HL-60/S4 treated with retinoic acid at 250 ng/mL for 4 days and 3 days (cell line): ENCODE measurements around the gene DUSP11.
"Not testable (repeated sequence)": the region's sequence is repeated elsewhere in the genome, so short reads cannot be mapped to it uniquely, and the experiment has no call there.

ENCODE experiments used
- in situ Hi-C: fragments of 300-500 bp; cut with MboI; formaldehyde crosslinking; loops from 2 replicates; pipeline ENCODE4 v1.7.0; 2022; ENCODE audit warnings: low sequenced_read_pairs

The DUSP11 gene

DNA sequence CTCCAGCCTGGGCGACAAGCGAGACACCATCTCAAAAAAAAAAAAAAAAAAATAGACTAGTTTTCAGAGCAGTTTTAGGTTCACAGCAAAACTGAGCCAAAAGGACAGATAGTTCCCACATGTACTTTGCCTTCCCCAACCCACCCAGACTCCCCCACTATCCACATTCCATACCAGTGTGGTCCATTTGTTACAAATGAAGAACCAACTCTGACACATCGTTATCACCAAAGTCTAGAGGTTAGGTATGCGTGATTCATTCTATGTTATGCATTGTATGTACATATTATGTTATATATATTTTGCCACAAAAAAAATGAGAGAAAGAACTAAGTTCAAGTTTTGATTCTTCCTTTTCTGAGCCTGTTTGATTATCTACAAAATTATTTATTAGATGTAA is 3.5 kb downstream of the DUSP11 start:
- in situ Hi-C loops: no loop called here

DNA sequence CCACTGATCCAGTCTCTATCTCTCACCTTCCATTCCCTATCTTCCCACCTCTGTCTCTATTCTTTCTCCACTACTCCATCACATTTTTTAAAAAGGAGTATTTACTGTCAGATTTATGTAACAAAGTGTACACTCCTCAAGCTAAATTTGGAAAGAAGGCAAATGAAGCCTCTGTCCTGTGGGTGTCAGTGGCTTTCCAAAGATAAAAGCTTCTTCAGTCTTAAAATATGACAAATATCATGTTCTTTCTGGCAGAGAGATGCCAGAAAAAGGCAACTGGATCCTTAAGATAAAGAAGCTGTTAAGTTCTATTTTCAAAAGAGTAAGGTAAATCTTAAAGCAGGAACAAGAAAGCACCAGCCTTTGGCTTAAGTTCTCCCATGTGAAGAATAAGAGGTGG is 7.1 kb downstream of the DUSP11 start:
- in situ Hi-C loops: no loop called here

DNA sequence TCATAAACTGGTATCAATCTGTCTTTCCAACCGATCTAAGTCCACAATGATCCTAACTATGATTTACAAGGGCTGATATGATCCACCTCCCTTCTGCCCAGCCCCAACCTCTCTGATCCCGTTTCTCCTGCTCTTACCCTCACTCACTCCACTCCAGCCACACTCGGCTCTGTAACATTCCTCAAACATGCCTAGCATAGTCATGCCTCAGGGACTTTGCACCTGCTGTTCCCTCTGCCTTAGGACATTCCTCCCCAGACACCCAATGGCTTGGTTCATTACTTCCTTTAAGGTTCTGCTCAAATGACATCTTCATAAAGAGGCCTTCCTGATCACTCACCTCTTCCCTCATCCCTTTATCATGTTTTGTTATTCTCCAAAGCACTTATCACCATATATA is 9.2 kb downstream of the DUSP11 start:
- in situ Hi-C loops: no loop called here

DNA sequence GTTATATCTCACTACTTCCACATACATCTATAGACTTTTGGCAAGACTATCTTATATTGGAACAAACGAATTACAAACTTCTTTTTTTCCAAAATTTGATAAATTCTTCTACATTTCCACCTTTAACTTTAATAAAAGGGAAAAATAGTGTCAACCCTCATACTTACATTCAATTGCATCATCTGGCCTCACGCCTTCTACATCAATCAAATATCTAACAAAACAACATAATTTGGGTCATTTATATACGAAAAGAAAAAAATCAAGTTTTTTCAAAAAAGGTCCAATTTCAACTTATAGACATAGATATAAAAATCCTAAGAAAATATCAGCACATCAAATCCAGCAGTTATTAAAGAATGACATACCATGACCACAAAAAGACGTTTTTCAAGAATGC is 12.9 kb downstream of the DUSP11 start:
- in situ Hi-C loops: no loop called here

DNA sequence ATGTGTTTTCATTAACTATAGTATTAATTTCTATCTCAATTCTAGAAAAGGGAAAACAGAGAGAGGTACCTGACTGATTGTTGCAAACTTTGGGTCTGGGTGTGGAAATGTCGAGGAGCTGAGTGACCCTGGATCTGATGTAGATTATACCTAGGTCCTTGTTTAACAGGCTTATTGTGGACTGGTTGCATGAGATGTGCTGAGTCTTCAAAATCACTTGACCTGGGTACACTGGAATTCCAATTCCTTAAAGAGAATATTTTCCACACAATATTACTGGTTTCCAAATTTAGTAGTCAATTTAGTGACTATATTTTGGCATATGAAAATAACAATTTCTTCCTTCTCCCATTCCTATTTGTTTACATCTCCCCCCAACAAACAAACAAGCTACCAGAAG is 13.6 kb downstream of the DUSP11 start:
- in situ Hi-C loops: no loop called here

DNA sequence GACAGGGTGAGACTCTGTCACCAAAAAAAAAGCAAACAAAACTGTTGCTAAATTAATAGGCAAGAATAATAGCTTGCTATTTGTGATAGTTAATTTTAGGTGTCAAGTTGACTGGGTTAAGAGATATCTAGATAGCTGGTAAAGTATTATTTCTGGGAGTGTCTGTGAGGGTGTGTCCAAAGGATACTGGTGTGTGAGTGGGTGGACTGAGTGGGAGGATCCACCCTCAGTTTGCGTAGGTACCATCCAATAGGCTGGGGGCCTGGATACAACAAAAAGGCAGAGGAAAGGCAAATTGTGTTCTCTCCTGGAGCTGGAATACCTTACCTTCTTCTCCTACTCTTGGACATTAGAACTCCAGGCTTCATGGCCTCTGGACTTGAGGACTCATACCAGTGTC is 15.0 kb downstream of the DUSP11 start:
- in situ Hi-C loops: no loop called here

DNA sequence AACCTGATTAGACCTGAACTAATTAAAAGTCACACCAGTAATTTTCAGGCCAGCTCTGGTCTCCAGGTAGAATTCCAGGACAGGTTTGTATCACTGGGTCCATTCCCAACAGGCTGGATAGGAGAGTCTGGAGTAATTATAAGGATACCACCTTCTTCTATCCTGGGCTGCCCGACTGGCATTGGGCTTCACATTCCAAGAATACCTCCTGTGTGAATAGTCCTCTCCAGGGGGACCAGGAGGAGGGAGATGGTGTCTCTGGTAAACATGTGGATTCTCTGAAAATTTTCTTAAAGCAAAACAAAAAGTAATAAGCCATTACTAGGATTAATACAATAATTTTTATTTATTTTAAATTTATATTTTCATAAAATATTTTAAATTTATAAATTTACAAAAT is 17.3 kb downstream of the DUSP11 start:
- in situ Hi-C loops: no loop called here

DNA sequence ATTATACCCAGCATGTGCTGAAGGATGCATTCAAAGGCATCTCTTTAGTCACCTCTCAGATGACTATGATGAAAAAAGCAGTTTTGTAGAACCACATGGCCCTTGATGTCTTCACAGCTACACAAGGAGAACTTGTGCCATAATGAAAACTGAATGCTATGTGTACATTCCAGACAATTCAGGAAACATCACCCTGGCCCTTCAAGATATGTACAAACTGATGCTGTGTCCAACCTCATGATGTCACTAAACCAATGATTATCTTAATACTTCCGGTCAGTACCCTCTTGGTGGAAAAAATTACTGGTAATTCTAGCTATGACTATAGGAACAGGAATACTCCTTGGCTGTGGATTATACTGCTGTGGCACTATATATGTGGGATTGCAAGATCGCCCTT is 20.0 kb downstream of the DUSP11 start:
- in situ Hi-C loops: no loop called here

DNA sequence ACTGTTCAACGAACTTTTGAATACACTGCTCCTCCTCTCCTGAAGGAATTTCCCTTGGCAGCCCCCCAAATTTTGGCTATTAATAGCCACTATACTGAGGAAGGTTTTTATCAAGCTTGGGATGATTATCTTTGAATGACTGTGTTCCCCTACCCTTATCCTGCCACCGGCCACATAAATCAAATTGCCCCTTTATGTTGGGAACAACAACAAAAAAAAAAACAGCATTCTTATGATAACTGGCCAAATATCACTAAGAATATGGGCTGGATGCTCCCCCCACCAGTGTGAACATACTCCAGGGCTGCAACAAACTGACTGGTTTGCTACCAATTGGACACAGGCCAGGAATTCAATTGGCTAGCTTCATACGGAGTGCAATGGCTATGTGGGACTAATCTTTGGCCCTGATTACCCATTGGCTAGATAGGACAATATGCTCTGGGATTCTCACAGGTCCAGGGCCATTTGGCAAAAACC is 20.6 kb downstream of the DUSP11 start:
- in situ Hi-C loops: no loop called here

DNA sequence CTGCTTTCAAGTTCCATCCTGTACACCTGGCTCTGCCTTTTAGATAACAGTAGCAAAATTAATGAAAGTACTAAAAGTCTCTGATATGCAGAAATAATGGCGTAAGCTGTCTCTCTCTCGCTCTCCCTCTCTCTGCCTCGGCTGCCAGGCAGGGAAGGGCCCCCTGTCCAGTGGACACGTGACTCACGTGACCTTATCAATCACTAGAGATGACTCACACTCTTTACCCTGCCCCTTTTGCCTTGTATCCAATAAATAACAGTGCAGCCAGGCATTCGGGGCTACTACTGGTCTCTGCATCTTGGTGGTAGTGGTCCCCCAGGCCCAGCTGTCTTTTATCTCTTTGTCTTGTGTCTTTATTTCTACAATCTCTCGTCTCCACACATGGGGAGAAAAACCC is 25.6 kb downstream of the DUSP11 start:
- in situ Hi-C loops: not testable (repeated sequence)

DNA sequence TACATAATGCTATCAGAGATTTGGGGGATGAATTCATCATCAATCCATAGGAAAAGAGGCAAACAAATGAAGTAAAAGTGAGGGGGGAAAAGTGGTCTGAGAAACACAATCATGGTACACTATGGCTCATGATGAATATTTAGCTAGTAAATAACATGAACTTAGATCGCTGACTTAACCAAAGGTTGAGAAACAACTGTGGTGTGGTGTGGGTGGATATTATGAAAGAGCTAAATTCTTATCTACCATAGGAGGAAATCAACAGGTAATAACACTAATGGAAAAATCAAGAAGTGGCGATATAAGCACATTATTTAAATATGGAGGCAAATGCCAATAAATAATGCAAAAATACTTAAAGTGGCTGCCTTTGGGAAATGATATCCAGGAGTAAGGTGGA is 30.6 kb downstream of the DUSP11 start:
- in situ Hi-C loops: no loop called here

DNA sequence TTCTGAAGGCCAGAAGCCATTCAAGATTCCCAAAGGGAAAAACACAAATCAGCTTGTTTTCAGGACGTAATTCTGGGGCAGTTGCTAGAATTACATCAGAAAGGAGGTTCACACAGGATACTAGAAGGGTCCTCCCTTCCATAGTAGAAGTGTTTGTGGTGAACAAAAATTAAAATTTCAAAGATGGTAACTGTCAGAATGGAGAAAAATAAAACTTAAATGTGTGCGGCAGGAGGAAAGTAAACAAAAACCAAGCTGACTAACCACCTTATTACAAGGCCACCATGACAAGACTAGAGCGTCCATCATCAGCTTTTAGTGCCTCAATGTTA is 33.1 kb downstream of the DUSP11 start:
- in situ Hi-C loops: no loop called here

DNA sequence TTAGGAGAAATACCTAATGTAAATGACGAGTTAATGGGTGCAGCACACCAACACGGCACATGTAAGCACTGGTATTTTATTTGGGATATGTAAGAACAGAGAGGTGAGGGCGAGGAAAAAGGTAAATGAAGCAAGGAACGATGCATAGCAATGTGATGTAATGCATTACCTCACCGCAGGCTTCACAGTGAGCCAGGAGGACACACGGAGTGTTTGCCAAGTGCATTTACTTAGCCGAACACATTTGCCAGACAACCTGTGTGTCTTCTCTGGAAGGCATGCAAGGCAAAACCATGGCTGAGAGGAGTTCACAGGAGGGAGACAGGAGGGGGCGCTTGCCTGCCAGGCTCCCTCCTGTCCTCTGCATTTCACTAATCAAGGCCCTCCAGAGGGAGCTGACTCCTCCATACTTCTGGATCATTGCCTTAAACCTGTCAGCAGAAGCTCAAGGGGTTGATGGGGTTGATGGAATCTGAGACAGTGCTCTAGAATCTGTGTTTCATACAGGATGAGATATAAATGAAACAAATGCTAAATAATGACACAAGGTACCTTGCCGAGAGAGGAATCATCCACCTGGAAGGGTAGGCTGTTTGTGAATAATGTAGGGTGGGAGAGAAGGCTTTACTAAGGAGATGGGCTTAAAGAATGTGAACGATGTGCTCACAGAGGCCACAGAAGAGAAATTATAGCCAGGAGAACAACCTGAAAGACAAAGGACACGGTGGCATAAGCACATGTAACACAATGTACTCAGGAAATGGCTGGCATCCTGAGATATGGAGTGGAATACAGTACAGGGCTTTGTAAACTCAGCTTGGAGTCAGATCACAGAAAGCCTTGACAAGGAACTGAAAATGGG is 33.7 kb downstream of the DUSP11 start:
- in situ Hi-C loops: no loop called here

DNA sequence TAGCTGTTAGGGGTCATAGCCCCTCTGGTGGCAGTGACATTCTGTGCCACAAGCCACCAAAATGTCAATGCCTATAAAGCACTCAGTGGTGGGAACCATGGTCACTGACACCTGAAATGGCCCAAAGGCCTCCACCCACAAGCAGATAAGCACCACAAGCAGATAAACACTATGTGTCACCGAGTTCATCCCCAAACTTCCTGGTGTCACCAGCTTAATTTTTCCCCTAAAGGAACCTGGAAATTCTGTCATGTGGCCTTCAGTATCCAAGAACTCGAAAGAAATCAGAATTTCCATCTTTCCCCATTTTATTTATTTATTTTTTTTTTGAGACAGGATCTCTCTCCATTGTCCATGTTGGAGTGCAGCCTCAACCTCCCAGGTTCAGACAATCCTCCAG is 39.1 kb downstream of the DUSP11 start:
- in situ Hi-C loops: no loop called here

DNA sequence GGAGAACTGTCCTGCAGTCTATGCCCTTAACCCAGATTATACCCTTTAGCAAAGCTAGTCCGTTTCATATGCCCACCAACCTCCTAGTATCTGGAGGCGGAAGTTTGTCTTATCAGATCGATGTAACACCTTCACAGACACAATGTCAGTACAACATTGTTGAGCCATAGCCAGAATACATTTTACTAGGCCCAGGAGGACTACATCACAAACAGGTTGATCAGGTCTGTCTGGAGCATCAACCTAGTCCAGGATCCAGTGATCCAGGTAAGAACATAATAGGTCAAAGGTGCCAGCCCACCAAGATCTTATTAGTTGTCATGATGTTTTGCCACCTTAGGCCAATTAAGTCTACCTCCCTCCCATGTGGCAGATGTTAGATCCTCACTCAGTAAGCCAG is 40.8 kb downstream of the DUSP11 start:
- in situ Hi-C loops: no loop called here

DNA sequence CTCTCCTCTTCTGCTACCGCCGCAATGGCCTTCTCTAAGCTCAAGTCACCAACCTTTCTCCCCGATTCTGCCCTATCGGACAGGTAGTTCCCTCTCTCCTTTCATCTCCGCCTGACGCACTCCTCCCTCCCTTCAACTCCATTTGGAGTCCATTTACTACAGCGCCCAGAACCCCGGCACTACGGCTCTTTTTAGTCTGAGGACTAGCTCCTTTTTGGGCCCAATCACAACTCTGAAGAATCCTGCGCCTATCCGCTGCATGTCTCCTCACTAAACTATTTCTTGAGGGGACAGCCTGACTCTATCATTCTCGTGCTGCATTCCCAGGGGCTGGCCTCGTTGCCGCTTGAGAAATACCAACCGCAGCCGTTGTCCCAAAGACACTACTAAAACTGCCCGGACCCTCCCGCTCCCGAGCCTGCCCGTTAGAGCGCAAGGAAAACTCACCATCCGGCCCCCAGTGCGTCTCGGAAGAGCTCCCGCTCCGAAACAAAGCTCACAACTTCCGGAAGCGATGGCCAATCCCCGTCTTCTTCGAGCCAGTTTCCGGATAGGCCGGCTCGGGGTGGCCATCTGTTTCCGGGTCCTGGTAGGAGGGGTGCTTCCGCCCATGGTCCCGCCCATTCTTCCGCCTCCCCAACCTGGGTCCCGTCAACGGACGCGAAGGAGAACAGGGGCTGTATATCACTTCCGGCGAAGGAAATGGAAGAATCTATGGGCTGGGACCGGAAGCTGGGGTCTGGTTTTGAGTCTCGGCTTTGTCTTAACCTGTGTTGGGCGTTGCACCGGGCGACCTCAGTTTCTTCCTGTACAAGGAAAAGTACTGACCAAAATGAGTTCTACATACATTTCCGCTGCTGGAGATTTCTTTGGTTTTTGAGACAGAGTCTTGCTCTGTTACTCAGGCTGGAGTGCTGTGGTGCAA is 42.8 kb downstream of the DUSP11 start, which contains the start of gene TPRKB:
Gene TPRKB, minus strand, starts transcription at position 491 of the 925 bp plus-strand sequence. CDS start 2,776 bp downstream, outside the sequence.
- in situ Hi-C loops: no loop called here

DNA sequence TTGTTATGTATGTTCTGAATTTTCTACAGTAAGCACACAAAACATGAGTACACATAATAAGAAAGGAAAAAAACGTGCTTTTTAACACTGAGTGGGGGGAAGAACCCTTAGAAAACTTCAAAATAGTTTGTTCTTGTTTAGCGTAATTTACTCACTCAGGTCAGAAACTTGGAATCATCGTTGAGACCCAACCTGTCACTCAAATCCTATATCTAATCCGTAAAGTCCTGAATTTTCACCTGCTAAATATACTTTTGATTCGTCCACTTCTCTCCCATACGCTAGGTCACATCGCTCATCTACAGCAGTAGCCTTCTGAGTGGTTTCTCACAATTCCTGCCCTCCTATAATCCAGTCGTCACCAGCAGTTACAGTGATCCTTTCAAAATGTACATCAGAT is 43.5 kb downstream of the DUSP11 start:
- in situ Hi-C loops: no loop called here

DNA sequence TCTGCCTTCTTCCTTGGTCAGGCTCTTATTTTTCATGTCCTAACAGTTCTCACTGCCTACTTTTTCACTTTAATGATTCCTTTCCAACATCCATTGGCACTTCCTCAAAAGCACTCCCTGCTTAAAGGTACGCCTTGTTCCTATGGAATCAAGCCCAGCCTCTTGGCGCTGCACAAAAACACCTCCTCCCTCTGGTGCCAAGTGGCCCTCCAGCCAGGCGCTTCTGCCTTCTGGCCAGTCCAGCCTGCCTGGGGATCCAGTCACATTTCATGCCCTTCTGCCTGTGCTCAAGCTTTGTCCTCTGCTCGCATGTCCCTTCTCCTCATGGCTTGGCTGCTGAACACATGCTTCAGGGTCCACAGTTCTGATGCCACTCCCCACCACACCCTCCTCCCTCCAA is 49.1 kb downstream of the DUSP11 start:
- in situ Hi-C loops: no loop called here

DNA sequence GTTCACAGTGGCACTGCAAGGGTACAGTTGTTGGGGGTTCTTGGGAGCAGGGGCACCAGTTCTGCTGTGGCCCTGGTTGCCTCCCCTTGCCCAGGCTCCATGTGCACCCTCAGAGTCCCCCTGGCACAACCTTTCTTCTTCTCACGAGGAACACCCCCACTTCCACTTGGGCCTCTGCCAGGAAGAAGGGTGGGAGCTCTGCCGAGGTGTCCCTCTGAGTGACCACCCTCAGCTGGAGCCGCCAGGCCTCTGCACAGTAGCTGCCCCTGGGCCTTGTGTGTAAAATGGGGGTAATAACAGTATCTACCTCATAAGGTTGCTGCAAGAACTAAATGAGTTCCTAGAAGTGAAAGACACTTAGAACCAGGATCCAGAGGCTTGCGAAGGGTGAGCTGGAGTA is 51.2 kb downstream of the DUSP11 start:
- in situ Hi-C loops: no loop called here

DNA sequence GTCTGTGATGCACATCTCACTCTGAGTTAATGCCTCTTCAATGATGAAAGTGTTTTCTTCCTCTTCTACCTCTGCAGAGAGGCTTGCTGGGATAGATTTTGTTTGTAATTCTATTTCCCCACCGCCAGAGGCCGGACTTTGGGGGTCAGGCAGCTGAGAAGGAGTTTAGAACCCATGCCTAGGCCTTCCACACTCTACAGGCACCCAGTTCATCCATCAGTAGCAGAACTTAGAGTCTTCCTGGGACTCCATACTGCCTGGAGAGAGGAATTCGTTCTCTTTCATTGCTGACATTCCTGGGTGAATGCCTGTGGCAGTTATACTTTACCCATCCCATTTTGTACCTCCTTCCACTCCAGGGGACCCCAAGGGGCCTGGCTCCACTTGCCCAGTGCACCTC is 51.9 kb downstream of the DUSP11 start:
- in situ Hi-C loops: no loop called here

DNA sequence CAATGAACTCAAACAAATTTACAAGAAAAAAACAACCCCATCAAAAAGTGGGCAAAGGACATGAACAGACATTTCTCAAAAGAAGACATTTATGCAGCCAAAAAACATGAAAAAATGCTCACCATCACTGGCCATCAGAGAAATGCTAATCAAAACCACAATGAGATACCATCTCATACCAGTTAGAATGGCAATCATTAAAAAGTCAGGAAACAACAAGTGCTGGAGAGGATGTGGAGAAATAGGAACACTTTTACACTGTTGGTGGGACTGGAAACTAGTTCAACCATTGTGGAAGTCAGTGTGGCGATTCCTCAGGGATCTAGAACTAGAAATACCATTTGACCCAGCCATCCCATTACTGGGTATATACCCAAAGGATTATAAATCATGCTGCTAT is 53.2 kb downstream of the DUSP11 start:
- in situ Hi-C loops: not testable (repeated sequence)
